NCI-H69 (cell line): ENCODE results near the gene ARPC2.

Source experiments
- DNase-seq: peaks from one replicate; lab custom pipeline; 2025; lab: John Stamatoyannopoulos, UW

Gene ARPC2

DNA sequence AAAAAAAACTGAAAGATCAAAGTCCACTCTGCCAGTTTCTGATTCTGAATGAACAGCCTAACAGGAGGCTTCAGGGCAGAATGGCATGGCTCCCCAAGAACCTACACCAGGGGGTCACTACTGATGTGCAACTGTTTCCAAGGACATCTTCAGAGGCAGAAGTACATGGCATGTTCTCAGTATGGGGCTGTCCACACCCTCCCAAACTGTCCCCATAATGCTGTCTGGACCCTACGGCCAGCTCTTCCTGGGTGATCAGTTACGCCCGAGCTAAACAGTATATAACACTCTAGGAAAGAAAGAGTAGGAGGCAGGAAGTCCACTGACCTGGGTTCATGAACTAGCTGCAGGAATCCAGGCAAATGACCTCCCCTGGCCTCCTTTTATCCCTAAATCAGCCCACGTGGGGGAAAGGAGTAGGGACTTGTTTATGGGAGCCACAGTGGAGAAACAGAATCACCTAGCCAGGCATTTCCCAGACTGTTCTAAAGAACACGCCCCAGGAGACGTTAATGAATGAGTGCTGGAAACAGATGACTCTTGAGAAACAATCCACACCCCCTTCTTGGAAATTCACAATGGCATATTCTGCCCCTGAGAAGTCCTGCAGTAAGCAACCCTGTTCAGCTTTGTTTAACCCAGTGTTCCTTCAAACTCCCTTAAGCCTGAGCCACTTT, 72.8 kb downstream of the ARPC2 start:
- no peak for DNase-seq

GRCh38 chr2:218290316-218291261, 73.6 kb downstream of the ARPC2 start:
- no peak for DNase-seq

- DNase-seq: no peak
Measured at GRCh38 chr2:218291318-218292047, 74.5 kb downstream of the ARPC2 start.

DNA sequence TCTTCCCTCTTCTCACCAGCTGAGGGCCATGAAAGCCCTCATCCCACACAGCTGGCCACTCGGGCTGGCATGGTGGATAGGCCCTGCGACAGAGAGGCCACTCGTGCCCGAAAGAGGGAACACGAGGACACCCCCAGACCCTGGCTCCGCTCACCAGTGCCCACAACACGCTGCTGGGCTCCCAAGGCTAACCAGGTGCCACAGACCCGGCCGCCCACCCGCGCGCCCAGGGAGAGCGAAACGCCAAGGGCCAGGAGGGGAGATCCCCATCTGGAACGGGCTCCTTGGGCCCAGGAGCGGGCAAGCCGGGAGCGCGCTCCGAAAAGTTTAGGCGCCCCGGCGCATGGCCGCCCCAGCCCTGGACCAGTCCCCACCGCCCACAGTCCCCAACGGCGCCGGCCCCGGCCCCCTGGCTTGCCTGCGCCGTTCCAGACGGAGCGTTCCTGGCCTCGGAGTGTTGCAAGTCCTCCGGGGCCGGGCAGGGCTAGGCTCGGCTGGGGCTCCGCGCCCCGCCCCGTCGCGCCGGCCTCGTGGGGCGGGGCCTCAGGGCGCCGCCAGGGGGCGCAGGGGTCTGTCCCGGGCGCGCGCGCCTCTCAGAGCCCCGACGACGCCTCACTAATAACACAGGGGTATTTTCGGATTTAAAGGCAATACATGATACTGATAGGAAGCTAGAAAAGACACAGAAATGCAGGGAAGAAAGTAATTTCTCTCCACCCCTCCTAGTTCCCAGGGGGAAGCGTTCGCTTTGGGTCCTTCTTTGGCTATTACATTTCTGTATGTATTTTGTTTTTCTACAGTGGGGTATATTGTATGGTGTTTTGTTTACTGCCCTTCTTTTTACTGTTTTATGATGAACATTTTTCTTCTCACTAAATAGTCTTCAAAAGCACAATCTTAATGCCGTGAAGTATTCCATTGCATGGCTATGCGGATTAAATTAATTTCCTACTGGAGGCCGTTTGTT, 75.3 kb downstream of the ARPC2 start, which contains the start of gene TMBIM1:
Gene TMBIM1 (minus strand): TSS at position 456 of the 967 bp plus-strand sequence. CDS start 10,362 bp downstream, outside the sequence.
- peak; percentile 64 for DNase-seq

DNA sequence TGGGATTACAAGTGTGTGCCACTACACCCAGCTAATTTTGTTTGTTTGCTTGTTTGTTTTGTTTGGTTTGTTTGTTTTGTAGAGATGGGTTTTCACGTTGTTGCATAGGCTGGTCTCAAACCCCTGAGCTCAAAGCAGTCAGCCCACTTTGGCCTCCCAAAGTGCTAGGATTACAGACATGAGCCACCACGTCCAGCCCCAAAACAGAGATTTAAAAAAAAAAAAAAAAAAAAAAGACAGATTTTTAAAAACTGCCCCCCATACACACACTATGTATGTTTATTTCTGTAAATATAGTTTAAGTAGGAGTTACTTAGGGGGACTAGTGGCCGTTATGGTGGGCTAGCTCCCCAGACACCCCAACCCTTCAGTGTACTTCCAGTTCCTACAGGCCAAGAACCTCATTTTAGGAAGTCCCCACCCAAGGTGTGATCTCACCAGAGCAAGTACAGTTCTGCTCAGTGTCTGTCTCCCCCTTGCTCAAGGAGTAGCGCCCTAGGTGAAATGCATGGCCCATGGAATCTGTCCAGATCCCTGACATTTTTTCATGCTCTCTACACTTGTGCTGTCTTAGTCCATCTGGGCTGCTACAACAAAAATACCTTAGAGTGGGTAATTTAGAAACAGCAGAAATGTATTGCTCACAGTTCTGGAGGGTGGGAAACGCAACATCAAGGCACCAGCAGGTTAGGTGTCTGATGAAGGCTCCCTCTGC, 76.9 kb downstream of the ARPC2 start:
- DNase-seq: no peak

GRCh38 chr2:218294430-218295022, 77.5 kb downstream of the ARPC2 start:
- no peak for DNase-seq

- DNase-seq: no peak
Measured at GRCh38 chr2:218295029-218295428, 78.0 kb downstream of the ARPC2 start.

DNA sequence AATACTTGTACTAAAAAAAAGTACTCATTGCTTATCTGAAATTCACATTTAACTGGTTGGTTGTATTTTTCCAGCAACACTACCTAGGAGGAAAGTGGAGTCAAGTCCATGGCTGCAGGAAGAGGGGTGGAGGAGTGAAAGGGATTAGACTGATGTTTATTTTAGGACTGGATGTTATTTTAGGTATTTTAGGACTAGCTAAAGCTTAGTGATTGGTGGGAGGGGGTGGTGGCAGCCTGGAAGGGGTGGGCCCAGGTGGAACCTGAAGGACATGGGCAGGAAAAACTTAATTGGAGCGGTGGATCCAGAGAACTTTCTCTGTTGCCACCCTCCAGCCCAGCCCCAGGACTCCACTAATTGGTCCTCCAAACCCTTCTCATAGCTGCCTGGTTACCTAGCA, 79.2 kb downstream of the ARPC2 start:
- DNase-seq: no peak

GRCh38 chr2:218296847-218297246, 79.9 kb downstream of the ARPC2 start:
- no peak for DNase-seq

- no peak for DNase-seq
Measured at GRCh38 chr2:218298314-218298875, 81.4 kb downstream of the ARPC2 start.

- no peak for DNase-seq
Measured at GRCh38 chr2:218300141-218300540, 83.2 kb downstream of the ARPC2 start.

GRCh38 chr2:218301176-218301819, 84.3 kb downstream of the ARPC2 start:
- DNase-seq: peak; percentile 79
